NB4 (cell line): ENCODE measurements around the gene NTM.
A peak's percentile ranks its signal among the peaks of the same experiment; 100 is the strongest.

Experiments
- DNase-seq: peaks from one replicate; pipeline ENCODE4 v3.0.0; 2010; ENCODE audit warnings: low read depth
- H3K4me3 ChIP-seq: one replicate; pipeline ENCODE4 v1.5.1; 2011; ENCODE audit warnings: mild to moderate bottlenecking, low read depth, low read length, moderate library complexity
- MYC ChIP-seq: IDR thresholded peaks from 2 replicates; pipeline ENCODE4 v1.6.1; 2011; ENCODE audit warnings: low read depth, low read length
- POLR2A ChIP-seq: IDR thresholded peaks from 2 replicates; pipeline ENCODE4 v1.6.1; 2011; ENCODE audit warnings: mild to moderate bottlenecking; ENCODE audit not compliant: insufficient read length; ENCODE audit errors: extremely low read depth
- TF ChIP-seq, protein P1 (sequence below): IDR thresholded peaks from 2 replicates; pipeline ENCODE4 v1.6.1; 2011; ENCODE audit warnings: low read depth, low read length
- TF ChIP-seq, protein P2 (sequence below): IDR thresholded peaks from one replicate; pipeline ENCODE4 v1.5.1; 2012; ENCODE audit warnings: low read depth, low read length

NTM gene

DNA sequence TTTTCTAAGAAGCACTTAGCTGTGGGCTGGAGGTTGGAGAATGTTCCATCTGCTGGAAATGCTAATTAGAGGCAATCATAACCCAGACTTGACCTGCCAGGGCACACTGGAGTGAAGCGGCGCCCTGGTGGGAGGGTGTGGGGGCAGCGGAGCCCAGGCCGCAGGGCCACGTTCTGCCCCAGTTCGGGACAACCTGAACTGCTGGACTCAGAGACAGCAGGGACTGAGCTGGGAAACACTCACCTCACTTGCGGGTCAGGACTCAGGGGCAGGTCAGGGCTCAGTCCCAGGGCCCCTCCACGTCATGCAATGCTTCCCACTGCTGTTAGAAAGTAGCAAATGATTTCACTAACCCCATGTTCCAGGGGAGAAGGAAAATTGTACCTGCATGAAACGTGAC, 316.4 kb downstream of the NTM start:
- H3K4me3 ChIP-seq, result no peak overlapping the region
- TF ChIP-seq POLR2A (no peak), MYC (no peak)
- TF ChIP-seq, protein P1, sequence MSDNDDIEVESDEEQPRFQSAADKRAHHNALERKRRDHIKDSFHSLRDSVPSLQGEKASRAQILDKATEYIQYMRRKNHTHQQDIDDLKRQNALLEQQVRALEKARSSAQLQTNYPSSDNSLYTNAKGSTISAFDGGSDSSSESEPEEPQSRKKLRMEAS, result no peak
- TF ChIP-seq, protein P2, sequence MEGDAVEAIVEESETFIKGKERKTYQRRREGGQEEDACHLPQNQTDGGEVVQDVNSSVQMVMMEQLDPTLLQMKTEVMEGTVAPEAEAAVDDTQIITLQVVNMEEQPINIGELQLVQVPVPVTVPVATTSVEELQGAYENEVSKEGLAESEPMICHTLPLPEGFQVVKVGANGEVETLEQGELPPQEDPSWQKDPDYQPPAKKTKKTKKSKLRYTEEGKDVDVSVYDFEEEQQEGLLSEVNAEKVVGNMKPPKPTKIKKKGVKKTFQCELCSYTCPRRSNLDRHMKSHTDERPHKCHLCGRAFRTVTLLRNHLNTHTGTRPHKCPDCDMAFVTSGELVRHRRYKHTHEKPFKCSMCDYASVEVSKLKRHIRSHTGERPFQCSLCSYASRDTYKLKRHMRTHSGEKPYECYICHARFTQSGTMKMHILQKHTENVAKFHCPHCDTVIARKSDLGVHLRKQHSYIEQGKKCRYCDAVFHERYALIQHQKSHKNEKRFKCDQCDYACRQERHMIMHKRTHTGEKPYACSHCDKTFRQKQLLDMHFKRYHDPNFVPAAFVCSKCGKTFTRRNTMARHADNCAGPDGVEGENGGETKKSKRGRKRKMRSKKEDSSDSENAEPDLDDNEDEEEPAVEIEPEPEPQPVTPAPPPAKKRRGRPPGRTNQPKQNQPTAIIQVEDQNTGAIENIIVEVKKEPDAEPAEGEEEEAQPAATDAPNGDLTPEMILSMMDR, result no peak
- DNase-seq, result no peak

DNA sequence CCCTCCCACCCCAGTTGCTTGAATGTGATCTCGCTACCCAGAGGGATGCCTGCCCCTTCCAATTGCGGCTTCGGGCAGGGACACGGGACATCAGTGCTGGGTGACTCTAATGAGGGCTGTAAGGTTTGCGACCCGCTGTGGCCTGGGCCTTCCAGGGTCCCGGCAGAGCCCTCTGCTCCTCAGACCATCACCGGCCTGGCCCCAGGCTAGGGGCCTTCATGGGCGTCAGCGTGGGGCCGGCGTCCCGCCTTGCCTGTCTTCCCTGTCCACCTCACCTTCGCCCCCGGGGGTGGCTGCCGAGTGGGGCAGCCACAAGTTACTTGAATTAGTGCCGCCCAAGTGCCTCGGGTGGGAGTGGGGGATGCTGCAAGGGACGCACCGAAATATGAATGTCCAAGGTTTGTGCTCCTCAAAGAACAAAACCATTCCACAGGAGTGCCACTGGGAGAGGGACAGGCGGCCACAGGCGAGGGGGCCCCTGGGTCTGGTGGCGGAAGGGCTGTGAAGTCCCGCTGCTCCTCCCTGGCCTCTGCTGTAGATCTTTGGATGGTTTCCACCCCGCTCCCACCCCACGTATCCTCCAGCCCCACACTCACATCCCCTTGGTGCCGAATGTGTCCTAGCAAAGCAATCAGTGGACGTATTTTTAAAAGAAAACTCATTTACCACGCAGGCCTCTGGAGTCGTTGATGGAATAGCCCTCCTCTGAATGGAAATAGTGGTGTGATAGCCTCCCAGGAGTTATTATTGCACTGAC, 317.1 kb downstream of the NTM start:
- H3K4me3 ChIP-seq, result no peak overlapping the region
- DNase-seq, result no peak
- TF ChIP-seq POLR2A (no peak), MYC (no peak)
- TF ChIP-seq, protein P1, result no peak
- TF ChIP-seq, protein P2, result no peak

DNA sequence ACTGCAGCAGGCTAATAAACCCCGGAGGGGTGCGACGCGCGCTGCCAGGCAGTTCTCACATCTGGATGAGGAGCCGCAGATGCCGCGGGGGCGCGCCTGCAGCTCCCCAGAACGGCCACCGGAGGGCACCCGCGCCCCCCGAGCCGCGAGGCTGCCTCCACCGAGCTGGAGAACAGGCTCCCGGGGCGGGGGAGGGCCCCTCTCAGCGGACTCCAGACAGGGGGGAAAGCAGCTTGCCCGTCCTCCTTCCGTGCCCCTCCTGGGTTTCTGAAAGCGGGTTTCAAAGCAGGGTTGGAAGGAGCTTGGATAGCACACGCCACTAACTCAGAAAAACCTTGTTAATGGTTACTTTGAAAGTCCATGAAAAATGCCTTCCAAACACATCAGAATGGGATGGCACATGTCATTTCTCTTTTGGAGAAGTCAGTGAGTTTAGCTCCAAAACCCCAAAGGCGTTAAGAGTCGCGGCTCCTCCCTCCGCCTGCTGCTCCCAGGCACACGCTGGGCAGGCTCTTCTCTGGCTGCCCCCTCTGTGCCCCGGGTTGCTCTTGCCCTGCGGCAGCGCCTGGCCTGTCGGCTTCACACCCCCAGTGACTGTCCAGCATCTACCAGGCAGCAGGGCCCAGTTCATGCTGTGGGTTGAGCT, 317.8 kb downstream of the NTM start:
- H3K4me3 ChIP-seq, result no peak overlapping the region
- TF ChIP-seq, protein P2, result peak; percentile 88
- TF ChIP-seq POLR2A, result no peak
- DNase-seq, result peak; percentile 63

DNA sequence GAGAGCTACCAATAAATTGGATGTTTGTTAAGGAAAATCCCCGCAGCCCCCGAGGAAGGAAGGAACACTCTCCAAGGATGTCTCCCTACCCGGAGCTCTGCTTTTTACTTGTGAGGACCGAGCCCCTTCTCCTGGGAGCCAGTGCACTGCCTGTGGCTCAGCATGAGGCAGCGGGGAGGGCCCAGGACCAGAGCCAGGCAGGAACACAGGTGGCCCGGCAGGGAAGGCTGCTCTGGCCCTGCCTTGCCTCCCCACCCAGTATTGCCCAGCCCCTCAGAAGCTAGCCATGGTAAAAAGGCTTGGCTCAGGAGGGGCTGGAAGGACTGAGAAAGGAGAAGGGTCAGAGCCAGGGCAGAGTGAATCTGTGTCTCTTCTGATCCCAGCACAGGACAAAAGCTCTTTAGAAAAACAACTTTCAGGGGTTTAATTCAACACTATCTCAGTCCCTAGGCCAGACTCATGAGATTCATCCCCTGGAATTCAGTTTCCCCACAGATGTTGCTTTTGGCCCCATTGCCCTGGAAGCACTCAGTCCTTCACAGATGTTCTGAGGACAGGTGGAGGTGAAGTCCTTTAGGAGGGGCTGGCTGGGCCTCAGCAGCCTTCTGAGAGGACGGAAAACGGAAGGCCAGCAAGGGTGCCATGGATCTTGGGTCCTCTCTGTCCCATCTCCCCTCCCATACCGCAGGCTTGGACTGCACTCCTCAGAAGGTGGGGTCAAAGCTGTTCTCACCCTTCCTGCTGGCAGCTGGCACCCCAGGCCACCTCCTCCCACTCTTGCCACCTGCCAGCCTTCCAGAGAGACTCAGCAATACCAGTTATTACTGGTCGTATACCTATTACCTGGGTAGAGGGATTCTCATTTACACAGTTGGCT, 318.9 kb downstream of the NTM start:
- TF ChIP-seq, protein P1, result no peak
- TF ChIP-seq MYC (no peak), POLR2A (no peak)
- TF ChIP-seq, protein P2, result no peak
- DNase-seq, result no peak
- H3K4me3 ChIP-seq, result no peak overlapping the region

DNA sequence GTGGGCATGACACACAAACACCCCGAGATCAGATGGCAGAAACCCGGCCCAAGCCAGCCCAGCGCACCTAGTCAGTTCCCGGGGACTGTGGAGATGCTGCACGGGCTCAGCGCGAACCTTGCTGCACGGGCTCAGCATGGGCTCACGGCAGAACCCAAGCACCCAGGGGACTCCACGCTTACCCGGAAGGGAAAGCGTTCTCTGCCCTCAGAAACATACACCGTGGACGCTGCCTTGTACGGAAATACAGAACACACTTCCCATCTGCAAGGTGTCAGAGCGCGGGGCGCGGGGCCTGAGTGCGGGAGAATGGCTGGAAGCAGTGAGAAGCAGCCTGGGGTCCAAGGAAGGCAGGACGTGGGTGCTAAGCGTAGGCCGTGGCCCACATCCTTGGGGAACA, 319.9 kb downstream of the NTM start:
- H3K4me3 ChIP-seq, result no peak overlapping the region
- no peak for TF ChIP-seq MYC
- no peak for DNase-seq

DNA sequence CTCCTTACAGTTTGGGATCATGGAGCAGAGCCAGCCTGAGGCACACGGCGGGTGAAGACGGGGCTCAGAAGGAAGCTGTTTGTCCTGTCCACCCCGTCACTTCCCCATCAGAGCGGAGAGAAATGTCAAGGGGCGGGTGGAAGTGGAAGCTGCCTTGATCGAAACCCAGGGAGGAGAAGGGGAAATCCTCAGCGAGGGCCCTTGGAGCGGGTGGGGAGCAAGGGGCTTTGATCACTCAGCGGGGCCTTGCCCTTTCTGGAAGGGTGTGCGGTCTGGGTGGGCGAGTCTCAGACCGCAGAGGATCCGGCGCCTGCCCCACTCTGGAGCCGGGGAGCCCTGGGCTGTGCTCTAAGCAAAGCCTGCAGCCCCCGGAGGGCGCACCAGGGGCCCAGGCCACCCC, 320.4 kb downstream of the NTM start:
- TF ChIP-seq, protein P1, result no peak
- TF ChIP-seq MYC, result no peak
- TF ChIP-seq POLR2A, result no peak
- TF ChIP-seq, protein P2, result no peak
- no peak for DNase-seq
- no peak overlapping the region for H3K4me3 ChIP-seq
